ENCODE data around the gene MMD2. TPM values are rescaled to one million over a fixed set of nuclear protein-coding genes. Genes with fewer than 3 reads are reported as not detected.

The MMD2 gene
- total and polyA plus RNA-seq, 2 donors (not counting 1 experiment from before 2014, with no cell fraction given) = not detected

- no peak overlapping the region for H3K9ac ChIP-seq (ENCODE audit: insufficient read depth, low read length)
- H4K20me1 ChIP-seq (ENCODE audit: control insufficient read depth, extremely low read depth, insufficient read depth, low read length) = no peaks in the 10 kb centered on the region
- TF ChIP-seq CTCF (conservative IDR thresholded peaks at IDR 0.05 in 1 of 2, IDR thresholded peaks at IDR 0.05 in 1 of 2; ENCODE audit: low read depth in 1 of 2, low read length in 2 of 2) (no peak), EZH2 (IDR thresholded peaks at IDR 0.05; ENCODE audit: low read length, missing control alignments) (no peak)
- DNase-seq (ENCODE audit: low read depth in 2 of 2) = peak; percentile 7 to 12
- no peak overlapping the region for H3K4me3 ChIP-seq (replicated peaks in 1 of 4; ENCODE audit: control extremely low read depth in 1 of 4, insufficient read depth in 1 of 4, low read depth in 3 of 4, low read length in 4 of 4)
- no peak overlapping the region for H2AFZ ChIP-seq (ENCODE audit: low read length)
- H3K79me2 ChIP-seq (ENCODE audit: control insufficient read depth, insufficient read depth, low read length) = no peaks in the 10 kb centered on the region
- no peaks in the 10 kb centered on the region for H3K27me3 ChIP-seq (ENCODE audit: control insufficient read depth, insufficient read depth, low read length)
- H3K4me2 ChIP-seq (ENCODE audit: extremely low read depth, insufficient read depth, low read length) = no peak overlapping the region
- H3K4me1 ChIP-seq (ENCODE audit: control insufficient read depth, extremely low read depth, insufficient read depth, low read length) = no peaks in the 10 kb centered on the region
- H3K27ac ChIP-seq (ENCODE audit: insufficient read depth, low read length) = no peak overlapping the region
- no peaks in the 10 kb centered on the region for H3K36me3 ChIP-seq (ENCODE audit: control insufficient read depth, insufficient read depth, low read length)
- no peaks in the 10 kb centered on the region for H3K9me3 ChIP-seq (ENCODE audit: control insufficient read depth, insufficient read depth, low read depth, low read length)
Observed at GRCh38 chr7:4951903-4952636, 6.9 kb downstream of the MMD2 start.

GRCh38 chr7:4951304-4951703, 7.7 kb downstream of the MMD2 start:
- Histone ChIP-seq H2AFZ (ENCODE audit: low read length) (no peak overlapping the region), H3K4me3 (replicated peaks in 1 of 4; ENCODE audit: control extremely low read depth in 1 of 4, insufficient read depth in 1 of 4, low read depth in 3 of 4, low read length in 4 of 4) (no peak overlapping the region), H3K4me2 (ENCODE audit: extremely low read depth, insufficient read depth, low read length) (no peak overlapping the region), H4K20me1 (ENCODE audit: control insufficient read depth, extremely low read depth, insufficient read depth, low read length) (no peaks in the 10 kb centered on the region), H3K27ac (ENCODE audit: insufficient read depth, low read length) (no peak overlapping the region), H3K4me1 (ENCODE audit: control insufficient read depth, extremely low read depth, insufficient read depth, low read length) (no peaks in the 10 kb centered on the region), H3K36me3 (ENCODE audit: control insufficient read depth, insufficient read depth, low read length) (no peaks in the 10 kb centered on the region), H3K9ac (ENCODE audit: insufficient read depth, low read length) (no peak overlapping the region), H3K79me2 (ENCODE audit: control insufficient read depth, insufficient read depth, low read length) (no peaks in the 10 kb centered on the region), H3K27me3 (ENCODE audit: control insufficient read depth, insufficient read depth, low read length) (no peaks in the 10 kb centered on the region), H3K9me3 (ENCODE audit: control insufficient read depth, insufficient read depth, low read depth, low read length) (no peaks in the 10 kb centered on the region)
- no peak for DNase-seq (ENCODE audit: low read depth in 2 of 2)
- TF ChIP-seq CTCF (conservative IDR thresholded peaks at IDR 0.05 in 1 of 2, IDR thresholded peaks at IDR 0.05 in 1 of 2; ENCODE audit: low read depth in 1 of 2, low read length in 2 of 2) = no peak
- TF ChIP-seq EZH2 (IDR thresholded peaks at IDR 0.05; ENCODE audit: low read length, missing control alignments) = no peak

GRCh38 chr7:4948402-4948801, 10.6 kb downstream of the MMD2 start:
- no peaks in the 10 kb centered on the region for H3K4me1 ChIP-seq (ENCODE audit: control insufficient read depth, extremely low read depth, insufficient read depth, low read length)
- DNase-seq (ENCODE audit: low read depth in 2 of 2) = no peak
- H3K9ac ChIP-seq (ENCODE audit: insufficient read depth, low read length) = no peak overlapping the region
- H3K9me3 ChIP-seq (ENCODE audit: control insufficient read depth, insufficient read depth, low read depth, low read length) = no peaks in the 10 kb centered on the region
- no peak overlapping the region for H3K27ac ChIP-seq (ENCODE audit: insufficient read depth, low read length)
- H3K79me2 ChIP-seq (ENCODE audit: control insufficient read depth, insufficient read depth, low read length) = no peaks in the 10 kb centered on the region
- no peaks in the 10 kb centered on the region for H3K36me3 ChIP-seq (ENCODE audit: control insufficient read depth, insufficient read depth, low read length)
- no peak overlapping the region for H3K4me2 ChIP-seq (ENCODE audit: extremely low read depth, insufficient read depth, low read length)
- TF ChIP-seq EZH2 (IDR thresholded peaks at IDR 0.05; ENCODE audit: low read length, missing control alignments) (no peak), CTCF (conservative IDR thresholded peaks at IDR 0.05 in 1 of 2, IDR thresholded peaks at IDR 0.05 in 1 of 2; ENCODE audit: low read depth in 1 of 2, low read length in 2 of 2) (no peak)
- H3K27me3 ChIP-seq (ENCODE audit: control insufficient read depth, insufficient read depth, low read length) = no peaks in the 10 kb centered on the region
- H3K4me3 ChIP-seq (replicated peaks in 1 of 4; ENCODE audit: control extremely low read depth in 1 of 4, insufficient read depth in 1 of 4, low read depth in 3 of 4, low read length in 4 of 4) = no peak overlapping the region
- no peak overlapping the region for H2AFZ ChIP-seq (ENCODE audit: low read length)
- H4K20me1 ChIP-seq (ENCODE audit: control insufficient read depth, extremely low read depth, insufficient read depth, low read length) = no peaks in the 10 kb centered on the region

Data from fibroblast of lung (primary cell).